Brain microvascular endothelial cell (primary cell): ENCODE measurements around the gene PRRC2A.

Experiments
- DNase-seq: peaks from one replicate; pipeline ENCODE4 v3.0.0-alpha.2; 2020
- H3K27ac ChIP-seq: fragments of 250-450 bp; sonication (Bioruptor Pico); 2 replicates; pipeline ENCODE4 v1.5.1; 2020; ENCODE audit warnings: mild to moderate bottlenecking, moderate library complexity
- H3K27me3 ChIP-seq: fragments of 250-450 bp; sonication (Bioruptor Pico); replicated peaks from 2 replicates; pipeline ENCODE4 v1.5.1; 2020; ENCODE audit warnings: mild to moderate bottlenecking
- H3K36me3 ChIP-seq: fragments of 250-450 bp; sonication (Bioruptor Pico); replicated peaks from 2 replicates; pipeline ENCODE4 v1.5.1; 2020; ENCODE audit warnings: mild to moderate bottlenecking
- H3K4me3 ChIP-seq: 2 replicates; pipeline ENCODE4 v1.5.1; 2011; ENCODE audit warnings: low read depth, mild to moderate bottlenecking, control low read depth, low read length, moderate library complexity
- in situ Hi-C: cut with HindIII; loops from 2 replicates; pipeline ENCODE4 v1.10.0; 2017; ENCODE audit warnings: low sequenced_read_pairs, low pct_ligation_motif_present
- TF ChIP-seq, protein P1 (sequence below): IDR thresholded peaks from 2 replicates; pipeline ENCODE4 v1.5.1; 2011; ENCODE audit warnings: low read depth, mild to moderate bottlenecking, moderate library complexity, low read length, control low read depth, inconsistent platforms; ENCODE audit errors: missing control alignments

PRRC2A gene

DNA sequence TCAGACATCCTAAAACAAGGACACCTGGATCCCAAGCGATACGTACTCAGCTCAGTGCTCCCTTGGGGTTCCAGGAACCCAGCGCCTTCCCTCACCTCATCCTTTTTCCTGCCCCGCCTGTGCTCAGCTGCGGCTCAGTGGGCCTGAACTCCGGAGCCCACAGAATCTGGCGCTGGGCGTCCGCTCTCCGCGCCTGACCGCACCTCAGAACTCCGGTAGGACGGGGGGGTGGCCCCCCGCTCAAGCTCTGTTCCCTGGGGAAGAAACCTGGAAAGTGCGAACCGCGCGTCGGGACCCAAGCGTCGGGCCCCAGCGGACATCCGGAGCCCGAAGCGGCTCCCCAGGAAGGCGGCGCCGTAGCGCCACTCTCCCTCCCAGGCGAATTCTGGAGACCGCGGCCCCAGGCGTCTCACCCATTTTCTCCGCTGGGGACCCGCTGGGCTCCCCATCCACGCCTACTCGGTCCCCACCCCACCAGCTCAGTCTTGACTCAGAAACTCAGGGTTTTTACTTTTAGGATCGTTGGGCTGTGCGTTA is 60.7 kb downstream of the PRRC2A start:
- Histone ChIP-seq H3K27me3 (no peaks in the 10 kb centered on the region), H3K4me3 (peak overlapping the region; percentile 61), H3K27ac (peak overlapping the region; percentile 30), H3K36me3 (peaks cover 2% of the 10 kb centered on the region)
- TF ChIP-seq, protein P1, sequence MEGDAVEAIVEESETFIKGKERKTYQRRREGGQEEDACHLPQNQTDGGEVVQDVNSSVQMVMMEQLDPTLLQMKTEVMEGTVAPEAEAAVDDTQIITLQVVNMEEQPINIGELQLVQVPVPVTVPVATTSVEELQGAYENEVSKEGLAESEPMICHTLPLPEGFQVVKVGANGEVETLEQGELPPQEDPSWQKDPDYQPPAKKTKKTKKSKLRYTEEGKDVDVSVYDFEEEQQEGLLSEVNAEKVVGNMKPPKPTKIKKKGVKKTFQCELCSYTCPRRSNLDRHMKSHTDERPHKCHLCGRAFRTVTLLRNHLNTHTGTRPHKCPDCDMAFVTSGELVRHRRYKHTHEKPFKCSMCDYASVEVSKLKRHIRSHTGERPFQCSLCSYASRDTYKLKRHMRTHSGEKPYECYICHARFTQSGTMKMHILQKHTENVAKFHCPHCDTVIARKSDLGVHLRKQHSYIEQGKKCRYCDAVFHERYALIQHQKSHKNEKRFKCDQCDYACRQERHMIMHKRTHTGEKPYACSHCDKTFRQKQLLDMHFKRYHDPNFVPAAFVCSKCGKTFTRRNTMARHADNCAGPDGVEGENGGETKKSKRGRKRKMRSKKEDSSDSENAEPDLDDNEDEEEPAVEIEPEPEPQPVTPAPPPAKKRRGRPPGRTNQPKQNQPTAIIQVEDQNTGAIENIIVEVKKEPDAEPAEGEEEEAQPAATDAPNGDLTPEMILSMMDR, result peak; percentile 29
- in situ Hi-C loops, result no loop called here
- DNase-seq, result no peak

DNA sequence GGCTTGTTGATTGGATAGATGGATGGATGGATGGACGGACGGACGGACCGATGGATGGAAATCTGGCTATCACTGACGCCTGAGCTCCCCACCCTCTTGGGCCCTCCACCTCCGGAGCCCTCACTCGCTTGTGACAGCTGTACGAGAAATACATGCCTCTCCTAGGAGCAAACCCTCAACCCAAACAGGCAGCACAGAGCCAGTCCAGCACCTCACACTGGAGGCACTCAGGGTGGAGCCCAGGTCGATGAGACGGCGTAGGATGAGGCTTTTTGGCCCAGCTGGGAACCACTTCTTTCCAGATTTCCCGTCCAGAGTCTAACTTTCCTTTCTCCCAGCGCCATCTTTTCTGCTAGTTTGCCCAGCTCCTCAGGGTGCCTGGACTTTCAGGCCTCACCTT is 63.1 kb downstream of the PRRC2A start:
- no peak overlapping the region for H3K4me3 ChIP-seq
- H3K36me3 ChIP-seq, result peaks cover 25% of the 10 kb centered on the region
- TF ChIP-seq, protein P1, result no peak
- no peak for DNase-seq
- no peaks in the 10 kb centered on the region for H3K27me3 ChIP-seq
- in situ Hi-C loops, result no loop called here
- no peak overlapping the region for H3K27ac ChIP-seq

DNA sequence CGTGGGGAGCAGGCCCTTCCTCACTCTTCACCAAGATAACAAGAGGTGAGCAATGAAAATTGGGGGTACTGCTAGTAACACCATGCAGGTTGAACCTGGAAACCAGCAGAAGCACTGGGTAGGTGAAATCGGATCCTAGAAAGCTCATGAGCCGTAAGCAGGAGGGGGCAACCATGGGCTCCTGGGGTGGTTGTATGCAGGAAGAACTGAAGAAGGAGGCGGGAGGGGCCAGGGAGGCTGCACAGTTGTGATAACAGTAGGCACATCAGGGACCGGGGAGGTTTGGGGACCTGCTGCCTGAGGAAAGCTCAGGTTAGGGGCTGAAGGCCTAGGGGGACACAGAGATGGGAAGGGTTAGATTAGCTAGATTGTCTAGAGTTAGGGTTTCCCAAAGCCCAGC is 66.0 kb downstream of the PRRC2A start:
- no peak overlapping the region for H3K27ac ChIP-seq
- no peak overlapping the region for H3K4me3 ChIP-seq
- TF ChIP-seq, protein P1, result no peak
- no peak for DNase-seq
- peaks cover 52% of the 10 kb centered on the region for H3K36me3 ChIP-seq
- in situ Hi-C loops, result no loop called here
- no peaks in the 10 kb centered on the region for H3K27me3 ChIP-seq

- TF ChIP-seq, protein P1, result no peak
- Histone ChIP-seq H3K27ac (no peak overlapping the region), H3K4me3 (no peak overlapping the region), H3K36me3 (peaks cover 57% of the 10 kb centered on the region), H3K27me3 (no peaks in the 10 kb centered on the region)
- no peak for DNase-seq
- in situ Hi-C loops, result no loop called here
These were observed 66.8 kb downstream of the PRRC2A start for GRCh38 chr6:31687321-31687720.
